CD4-positive, CD25-positive, alpha-beta regulatory T cell (primary cell): ENCODE results near the gene ATP6V0B. TPM values are rescaled to one million over a fixed set of nuclear protein-coding genes. Genes with fewer than 3 reads are reported as not detected.
A peak's percentile ranks its signal among the peaks of the same experiment; 100 is the strongest.

Experiments used
- ATAC-seq, 2 donors: fragments of 150-1000 bp; cut with Tn5 transposase; one replicate each; pipeline ENCODE4 v1.10.0; 2021; ENCODE audit warnings: low read depth in 2 of 2, moderate number of reproducible peaks in 2 of 2, moderate library complexity in 1 of 2
- DNase-seq, 3 donors: peaks; one replicate each; pipeline versions ENCODE4 v3.0.0 to v3.0.0-alpha.2; 2012 to 2022; ENCODE audit warnings: mixed read lengths in 1 of 3
- H3K27ac ChIP-seq: one replicate; pipeline ENCODE4 v1.7.0; 2013; ENCODE audit warnings: mild to moderate bottlenecking, low read length; ENCODE audit not compliant: insufficient read depth, poor library complexity, severe bottlenecking
- H3K27me3 ChIP-seq: one replicate; pipeline ENCODE4 v1.7.0; 2013; ENCODE audit warnings: low read length; ENCODE audit not compliant: control insufficient read depth, insufficient read depth
- H3K36me3 ChIP-seq: one replicate; pipeline ENCODE4 v1.7.0; 2013; ENCODE audit warnings: mild to moderate bottlenecking, low read length, moderate library complexity; ENCODE audit not compliant: control insufficient read depth, insufficient read depth
- H3K4me1 ChIP-seq: 2 replicates; pipeline ENCODE4 v1.7.0; 2013; ENCODE audit warnings: mild to moderate bottlenecking, low read length; ENCODE audit not compliant: insufficient read depth, control insufficient read depth, poor library complexity, severe bottlenecking
- H3K4me3 ChIP-seq: one replicate; pipeline ENCODE4 v1.7.0; 2013; ENCODE audit warnings: low read depth, mild to moderate bottlenecking, low read length, moderate library complexity
- H3K9me3 ChIP-seq, 2 experiments: 1 replicate in 1 of 2; 2 replicates in 1 of 2; pipeline ENCODE4 v1.7.0; 2013; ENCODE audit warnings: low read length in 2 of 2, mild to moderate bottlenecking in 1 of 2, moderate library complexity in 1 of 2; ENCODE audit not compliant: control insufficient read depth in 2 of 2
- H3K27ac Mint-ChIP-seq, 3 donors: one replicate each; pipeline ENCODE4 v1.8.0; 2020 to 2022; ENCODE audit warnings: mild to moderate bottlenecking in 3 of 3, mixed read lengths in 3 of 3, moderate library complexity in 2 of 3
- H3K27me3 Mint-ChIP-seq: one replicate; pipeline ENCODE4 v1.8.0; 2022; ENCODE audit warnings: mild to moderate bottlenecking, mixed read lengths
- H3K36me3 Mint-ChIP-seq: one replicate; pipeline ENCODE4 v1.8.0; 2020; ENCODE audit warnings: mixed read lengths
- H3K4me1 Mint-ChIP-seq, 4 donors: one replicate each; pipeline ENCODE4 v1.8.0; 2020 to 2022; ENCODE audit warnings: mixed read lengths in 4 of 4, mild to moderate bottlenecking in 1 of 4
- H3K4me3 Mint-ChIP-seq, 4 donors: one replicate each; pipeline ENCODE4 v1.8.0; 2020 to 2022; ENCODE audit warnings: mild to moderate bottlenecking in 4 of 4, mixed read lengths in 4 of 4, moderate library complexity in 3 of 4
- H3K9me3 Mint-ChIP-seq, 7 donors: one replicate each; pipeline ENCODE4 v1.8.0; 2020 to 2022; ENCODE audit warnings: mixed read lengths in 7 of 7, mild to moderate bottlenecking in 3 of 7, moderate library complexity in 2 of 7
- polyA plus RNA-seq, 4 donors: library from polyadenylated mRNA; unstranded; fragments of 300-500 nt; fragmentation: Illumina TruSeq; gene quantifications; one replicate each; pipeline ENCODE4 v1.2.3, GENCODE V29; 2021
- total RNA-seq: library from RNA; stranded (reverse); gene quantifications from one replicate; pipeline ENCODE4 v1.2.3, GENCODE V29; 2022

ATP6V0B gene
- total and polyA plus RNA-seq, 5 donors from 2014 or later, result 69.4 to 274 (median 231) TPM

DNA sequence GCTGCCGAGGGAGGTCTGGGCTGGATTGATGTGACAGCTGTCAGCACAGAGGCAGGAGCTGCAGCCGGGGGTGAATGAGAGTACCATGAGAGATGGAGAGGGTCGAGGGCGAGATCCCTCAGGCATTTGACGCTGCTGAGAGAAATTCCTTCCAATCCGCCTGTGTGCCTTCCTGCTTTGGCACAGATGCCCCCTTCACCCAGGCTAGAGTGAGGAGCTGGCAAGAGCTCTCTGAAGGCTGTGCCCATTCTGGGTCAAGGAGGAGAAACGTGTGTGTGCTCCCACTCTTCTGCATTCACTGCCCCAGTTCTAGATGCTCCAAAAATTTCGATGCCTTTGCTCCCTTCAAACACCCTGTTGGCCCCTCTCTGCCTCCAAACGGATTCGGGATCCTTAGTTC is 36.4 kb upstream of the ATP6V0B start:
- Mint-ChIP-seq H3K36me3 (peaks cover 13% of the 10 kb centered on the region), H3K27ac (no peak overlapping the region), H3K27me3 (peaks cover 24% of the 10 kb centered on the region), H3K4me3 (peak overlapping the region in 1 of 4 donors; percentile 29), H3K9me3 (no peaks in the 10 kb centered on the region), H3K4me1 (peaks cover 0 to 33% (median 13%) of the 10 kb centered on the region in 4 donors)
- Histone ChIP-seq H3K4me1 (peaks cover 19% of the 10 kb centered on the region), H3K4me3 (no peak overlapping the region), H3K27me3 (peaks cover 10% of the 10 kb centered on the region), H3K27ac (no peak overlapping the region), H3K36me3 (no peaks in the 10 kb centered on the region), H3K9me3 (no peaks in the 10 kb centered on the region)
- no peak for ATAC-seq
- DNase-seq, result no peak

DNA sequence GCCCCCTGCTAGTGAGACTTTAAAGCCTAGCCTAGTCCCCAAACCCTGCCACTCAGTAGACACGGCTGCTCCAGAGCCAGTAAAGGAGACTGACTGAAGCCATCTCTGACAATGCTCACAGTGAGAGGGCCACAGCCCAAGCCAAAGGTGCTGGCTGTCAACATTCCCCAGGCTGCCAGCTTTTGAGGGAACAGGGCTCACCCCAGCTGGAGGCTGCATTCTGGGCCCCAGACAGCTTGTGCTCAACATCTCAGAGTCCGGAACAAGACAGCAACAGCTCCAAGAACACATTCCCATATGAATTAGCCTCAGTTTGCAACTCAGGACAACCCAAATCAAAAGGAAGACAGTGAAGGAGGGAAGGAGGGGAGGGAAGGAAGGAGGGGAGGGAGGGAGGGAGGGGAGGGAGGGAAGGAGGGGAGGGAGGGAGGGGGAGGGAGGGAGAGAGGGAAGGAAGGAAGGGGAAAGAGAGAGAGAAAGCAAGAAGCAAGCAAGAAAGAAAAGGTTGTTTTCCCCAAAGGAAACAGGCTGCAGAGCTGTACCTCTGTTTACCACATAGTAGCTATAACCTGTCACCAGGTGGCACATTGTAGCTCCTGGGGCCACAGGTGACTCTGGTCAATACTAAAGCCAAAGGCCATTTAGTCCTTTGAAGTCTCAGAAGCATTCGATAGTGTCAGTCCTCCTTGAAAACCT is 35.7 kb upstream of the ATP6V0B start:
- ATAC-seq, result no peak
- no peak overlapping the region for H3K4me3 ChIP-seq
- H3K9me3 ChIP-seq, result no peaks in the 10 kb centered on the region
- H3K4me1 Mint-ChIP-seq, result peaks cover 0 to 30% (median 12%) of the 10 kb centered on the region in 4 donors
- H3K27me3 ChIP-seq, result peaks cover 8% of the 10 kb centered on the region
- H3K4me3 Mint-ChIP-seq, result peak overlapping the region in 2 of 4 donors; percentile 29 to 56
- no peaks in the 10 kb centered on the region for H3K9me3 Mint-ChIP-seq
- no peaks in the 10 kb centered on the region for H3K36me3 ChIP-seq
- H3K27ac Mint-ChIP-seq, result no peak overlapping the region
- H3K36me3 Mint-ChIP-seq, result peaks cover 13% of the 10 kb centered on the region
- no peak overlapping the region for H3K27ac ChIP-seq
- H3K4me1 ChIP-seq, result peaks cover 12% of the 10 kb centered on the region
- H3K27me3 Mint-ChIP-seq, result peaks cover 22% of the 10 kb centered on the region
- no peak for DNase-seq

DNA sequence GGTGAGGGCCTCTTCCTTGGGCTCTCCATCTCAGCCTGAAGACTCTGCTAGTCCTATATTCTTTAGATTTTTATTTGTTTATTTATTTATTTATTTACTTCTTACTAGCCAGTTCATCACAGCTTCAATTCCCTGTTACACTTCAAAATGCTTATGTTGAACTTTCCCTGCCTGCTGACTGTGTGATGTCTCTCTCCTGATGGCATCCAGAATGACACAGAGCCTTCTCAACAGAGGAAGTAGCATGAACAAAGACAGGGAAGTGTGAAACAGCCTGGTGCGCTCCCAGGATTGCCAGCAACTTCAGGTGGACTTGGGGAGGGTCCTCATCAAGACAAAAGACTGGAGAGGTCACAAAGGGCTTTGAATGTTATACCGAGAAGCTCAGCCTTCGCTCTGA is 32.3 kb upstream of the ATP6V0B start:
- peak overlapping the region in 2 of 4 donors; percentile 4 to 57 for H3K4me3 Mint-ChIP-seq
- ATAC-seq (no peak), DNase-seq (no peak)
- Histone ChIP-seq H3K4me1 (peaks cover 18% of the 10 kb centered on the region), H3K9me3 (no peaks in the 10 kb centered on the region), H3K36me3 (no peaks in the 10 kb centered on the region), H3K27me3 (no peaks in the 10 kb centered on the region), H3K27ac (no peak overlapping the region), H3K4me3 (no peak overlapping the region)
- H3K36me3 Mint-ChIP-seq, result peaks cover 13% of the 10 kb centered on the region
- H3K4me1 Mint-ChIP-seq, result peaks cover 5 to 43% (median 18%) of the 10 kb centered on the region in 4 donors
- H3K9me3 Mint-ChIP-seq, result no peaks in the 10 kb centered on the region
- no peaks in the 10 kb centered on the region for H3K27me3 Mint-ChIP-seq
- no peak overlapping the region for H3K27ac Mint-ChIP-seq

DNA sequence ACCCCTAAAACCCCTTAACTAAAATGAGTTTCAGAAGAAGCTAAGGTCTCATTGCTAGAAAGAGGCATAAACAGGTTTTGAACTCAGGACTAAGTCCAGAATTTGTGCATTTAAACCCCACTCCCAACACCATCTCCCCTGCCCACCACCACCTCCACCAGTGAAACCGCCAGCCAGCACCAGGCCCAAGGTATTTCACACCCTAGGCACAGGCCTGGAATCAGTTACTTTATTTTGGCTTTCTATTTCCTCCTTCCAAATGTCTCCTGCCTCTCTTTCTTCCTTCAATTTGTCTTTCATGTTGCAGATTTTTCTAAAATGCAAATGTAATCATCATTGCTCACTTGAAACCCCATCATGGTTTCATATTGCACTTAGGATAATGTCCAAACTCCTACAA is 29.9 kb upstream of the ATP6V0B start:
- no peaks in the 10 kb centered on the region for H3K9me3 ChIP-seq
- H3K4me1 ChIP-seq, result peaks cover 26% of the 10 kb centered on the region
- no peaks in the 10 kb centered on the region for H3K36me3 ChIP-seq
- H3K4me3 ChIP-seq, result no peak overlapping the region
- DNase-seq (no peak), ATAC-seq (no peak)
- H3K27ac ChIP-seq, result no peak overlapping the region
- H3K4me3 Mint-ChIP-seq, result peak overlapping the region; percentile 63 to 95 (median 90)
- no peaks in the 10 kb centered on the region for H3K27me3 ChIP-seq
- H3K27me3 Mint-ChIP-seq, result no peaks in the 10 kb centered on the region
- peaks cover 5 to 53% (median 25%) of the 10 kb centered on the region in 4 donors for H3K4me1 Mint-ChIP-seq
- no peaks in the 10 kb centered on the region for H3K9me3 Mint-ChIP-seq
- peaks cover 4% of the 10 kb centered on the region for H3K36me3 Mint-ChIP-seq
- H3K27ac Mint-ChIP-seq, result peak overlapping the region in 1 of 3 donors; percentile 92

DNA sequence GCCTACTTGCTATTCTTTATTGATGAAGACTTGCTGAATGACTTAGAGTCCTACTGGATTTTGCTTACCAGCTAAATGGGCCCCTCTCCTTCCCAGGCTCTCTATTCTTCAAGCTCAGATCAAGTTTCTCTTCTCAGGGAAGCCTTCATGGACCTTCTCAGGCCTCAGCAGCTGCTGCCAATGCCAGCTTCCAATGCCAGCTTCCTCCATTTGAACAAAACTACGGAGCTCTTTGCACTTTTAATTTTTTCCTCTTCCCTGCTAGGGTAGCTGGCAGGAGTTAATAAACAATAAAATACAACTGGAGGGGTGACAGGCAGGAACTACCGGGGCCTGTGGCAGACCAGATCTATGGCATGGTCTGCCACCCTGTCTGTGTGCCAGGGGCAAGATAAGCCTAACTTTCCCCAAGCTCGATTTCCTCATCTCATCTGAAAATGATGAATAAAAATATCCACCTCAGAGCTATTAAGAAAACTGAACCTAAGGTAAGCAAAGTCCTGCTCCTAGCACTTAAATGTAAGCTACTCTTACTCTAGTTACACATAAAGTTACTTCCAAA is 29.0 kb upstream of the ATP6V0B start:
- no peaks in the 10 kb centered on the region for H3K27me3 ChIP-seq
- Mint-ChIP-seq H3K27me3 (no peaks in the 10 kb centered on the region), H3K9me3 (no peaks in the 10 kb centered on the region), H3K4me3 (peak overlapping the region; percentile 88 to 97 (median 93)), H3K4me1 (peaks cover 5 to 59% (median 32%) of the 10 kb centered on the region in 4 donors), H3K27ac (peak overlapping the region; percentile 92 to 96 (median 93)), H3K36me3 (peaks cover 7% of the 10 kb centered on the region)
- H3K4me3 ChIP-seq, result peak overlapping the region; percentile 73
- H3K27ac ChIP-seq, result peak overlapping the region; percentile 93
- no peak for ATAC-seq
- H3K4me1 ChIP-seq, result peaks cover 26% of the 10 kb centered on the region
- no peaks in the 10 kb centered on the region for H3K9me3 ChIP-seq
- no peak for DNase-seq
- peaks cover 6% of the 10 kb centered on the region for H3K36me3 ChIP-seq

DNA sequence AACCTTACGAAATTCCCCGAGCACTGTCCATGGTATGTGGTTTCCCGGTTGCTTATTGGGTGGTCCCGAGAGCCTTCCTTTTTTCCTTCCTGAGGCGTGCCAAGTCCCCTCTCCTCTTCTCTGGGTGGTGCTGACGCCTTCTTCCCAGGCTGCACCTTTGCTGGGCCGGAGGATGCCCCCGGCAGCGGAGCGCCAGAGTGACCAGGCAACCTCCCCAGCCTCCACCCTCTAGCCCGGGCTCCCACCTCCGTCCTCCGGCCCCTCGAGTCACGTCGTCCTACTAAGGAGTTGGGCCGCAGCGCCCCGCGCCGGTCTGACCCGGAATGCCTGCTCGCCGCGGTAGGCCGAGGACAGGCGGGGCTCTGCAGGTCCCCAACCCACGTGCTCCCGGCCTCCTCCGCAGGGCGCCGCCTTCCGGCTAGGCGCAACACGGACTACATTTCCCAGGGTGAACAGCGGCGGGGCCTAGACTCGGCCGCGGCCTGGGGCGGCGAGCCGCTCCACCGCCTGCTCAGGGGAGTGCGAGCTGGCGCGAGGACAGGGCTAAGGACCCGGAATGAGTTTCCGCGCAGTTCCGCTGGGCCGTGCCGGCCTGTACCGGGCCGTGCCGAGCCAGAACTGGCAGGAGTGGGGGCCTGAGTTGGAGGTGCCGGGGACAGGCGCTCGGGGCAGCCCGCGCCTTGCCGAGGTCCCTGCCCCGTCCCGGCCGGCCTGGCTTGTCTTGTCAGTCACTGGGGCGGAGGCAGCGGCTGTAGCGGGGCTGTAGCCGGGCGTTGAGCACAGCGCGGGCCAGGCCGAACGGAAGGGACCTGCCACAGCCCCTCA is 28.3 kb upstream of the ATP6V0B start, which contains the start of gene IPO13:
Gene IPO13, plus strand, starts transcription at position 715 of the 825 bp plus-strand sequence. CDS start 651 bp downstream, outside the sequence.
- H3K27ac Mint-ChIP-seq, result peak within 1 kb of the TSS; percentile 92 to 97 (median 93)
- peaks cover 14% of the 10 kb centered on the region for H3K36me3 Mint-ChIP-seq
- no peaks in the 10 kb centered on the region for H3K9me3 ChIP-seq
- no peaks in the 10 kb centered on the region for H3K27me3 ChIP-seq
- peak within 1 kb of the TSS; percentile 73 for H3K4me3 ChIP-seq
- H3K4me1 Mint-ChIP-seq, result peaks cover 5 to 66% (median 37%) of the 10 kb centered on the region in 4 donors
- no peaks in the 10 kb centered on the region for H3K9me3 Mint-ChIP-seq
- H3K36me3 ChIP-seq, result peaks cover 6% of the 10 kb centered on the region
- H3K27me3 Mint-ChIP-seq, result no peaks in the 10 kb centered on the region
- H3K27ac ChIP-seq, result peak within 1 kb of the TSS; percentile 93
- DNase-seq, result peak; percentile 90 to 98 (median 96)
- H3K4me1 ChIP-seq, result peaks cover 26% of the 10 kb centered on the region
- peak within 1 kb of the TSS; percentile 88 to 97 (median 93) for H3K4me3 Mint-ChIP-seq
- peak; percentile 97 to 98 for ATAC-seq

DNA sequence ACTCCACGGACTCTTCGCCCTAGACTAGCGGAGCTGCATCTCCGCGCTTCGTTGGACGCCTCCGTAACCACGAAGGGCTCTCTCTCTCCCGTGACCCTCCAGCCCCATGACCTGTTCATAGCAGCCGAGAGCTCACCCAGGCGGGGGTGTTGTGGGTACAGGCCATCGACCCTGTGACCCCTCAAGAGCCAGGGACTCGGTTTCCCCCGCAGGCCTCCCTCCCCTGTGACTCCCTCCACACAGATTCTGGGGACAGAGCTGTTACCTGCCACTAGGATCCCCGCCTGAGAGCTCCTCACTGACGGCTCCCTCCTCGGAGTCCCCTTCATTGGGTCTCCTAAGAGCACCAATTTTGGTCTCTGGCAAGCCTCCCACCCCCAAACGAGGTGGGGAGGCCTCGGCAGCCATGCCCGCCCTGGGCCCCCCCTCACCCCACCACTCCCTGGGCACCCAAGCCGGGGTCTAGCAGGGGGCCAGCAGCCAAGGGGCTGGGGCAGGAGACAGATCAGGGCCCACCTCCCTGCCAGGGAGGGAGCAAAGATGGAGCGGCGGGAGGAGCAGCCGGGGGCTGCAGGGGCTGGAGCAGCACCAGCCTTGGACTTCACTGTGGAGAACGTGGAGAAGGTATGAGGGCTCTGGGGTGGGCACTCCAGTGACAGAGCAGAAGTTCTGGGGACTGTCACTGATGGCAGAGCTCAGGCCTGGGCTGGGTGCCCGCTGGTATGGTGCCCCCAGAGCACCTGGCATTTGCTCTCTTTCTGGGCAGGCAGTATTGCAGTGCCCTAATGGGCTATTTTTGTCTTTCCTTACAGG is 27.5 kb upstream of the ATP6V0B start:
- DNase-seq (no peak), ATAC-seq (no peak)
- Histone ChIP-seq H3K9me3 (no peaks in the 10 kb centered on the region), H3K4me1 (peaks cover 26% of the 10 kb centered on the region), H3K27ac (peak overlapping the region; percentile 93), H3K27me3 (no peaks in the 10 kb centered on the region), H3K36me3 (peaks cover 6% of the 10 kb centered on the region), H3K4me3 (peak overlapping the region; percentile 70)
- no peaks in the 10 kb centered on the region for H3K9me3 Mint-ChIP-seq
- no peaks in the 10 kb centered on the region for H3K27me3 Mint-ChIP-seq
- H3K4me3 Mint-ChIP-seq, result peak overlapping the region; percentile 88 to 97 (median 93)
- peak overlapping the region; percentile 92 to 97 (median 93) for H3K27ac Mint-ChIP-seq
- H3K36me3 Mint-ChIP-seq, result peaks cover 16% of the 10 kb centered on the region
- peaks cover 5 to 66% (median 38%) of the 10 kb centered on the region in 4 donors for H3K4me1 Mint-ChIP-seq
